PFSK-1 (cell line): ENCODE results near the gene ITGAE.

ENCODE experiments used
- FOXP2 ChIP-seq: optimal IDR thresholded peaks from 2 replicates; pipeline ENCODE3; 2011; ENCODE audit warnings: borderline replicate concordance, control low read depth, inconsistent platforms; ENCODE audit not compliant: insufficient read depth; ENCODE audit errors: extremely low read length, extremely low read depth
- POLR2AphosphoS5 ChIP-seq: IDR thresholded peaks from 2 replicates; pipeline ENCODE4 v1.6.1; 2012; ENCODE audit warnings: low read depth, mild to moderate bottlenecking, control low read depth, low read length, moderate library complexity
- REST ChIP-seq, 2 experiments: IDR thresholded peaks; 2 replicates each; pipeline versions ENCODE4 v1.6.1 to v1.8.0; 2011 to 2012; ENCODE audit warnings: low read depth in 2 of 2, low read length in 2 of 2, control low read depth in 1 of 2, inconsistent platforms in 1 of 2, mild to moderate bottlenecking in 1 of 2, moderate library complexity in 1 of 2; ENCODE audit not compliant: insufficient read depth in 1 of 2
- SIN3A ChIP-seq: IDR thresholded peaks from 2 replicates; pipeline ENCODE4 v1.6.1; 2012; ENCODE audit warnings: mild to moderate bottlenecking, low read length, moderate library complexity, borderline replicate concordance; ENCODE audit not compliant: insufficient read depth
- TAF1 ChIP-seq: IDR thresholded peaks from 2 replicates; pipeline ENCODE4 v1.6.1; 2012; ENCODE audit warnings: low read length, control low read depth, borderline replicate concordance; ENCODE audit not compliant: insufficient read depth

ITGAE gene

GRCh38 chr17:3688027-3688553, 112.9 kb downstream of the ITGAE start:
- TF ChIP-seq FOXP2 (no peak), TAF1 (no peak), SIN3A (no peak), POLR2AphosphoS5 (no peak), REST (IDR thresholded peaks at IDR 0.05; ENCODE audit: insufficient read depth in 1 of 2, low read depth in 2 of 2, low read length in 2 of 2) (no peak)

- no peak for TF ChIP-seq REST (IDR thresholded peaks at IDR 0.05; ENCODE audit: insufficient read depth in 1 of 2, low read depth in 2 of 2, low read length in 2 of 2)
- no peak for TF ChIP-seq POLR2AphosphoS5
- no peak for TF ChIP-seq SIN3A
- no peak for TF ChIP-seq FOXP2
- TF ChIP-seq TAF1: no peak
Observed at GRCh38 chr17:3685174-3685573, 115.8 kb downstream of the ITGAE start.

- TF ChIP-seq TAF1: no peak
- TF ChIP-seq FOXP2: no peak
- TF ChIP-seq POLR2AphosphoS5: no peak
- no peak for TF ChIP-seq SIN3A
- no peak for TF ChIP-seq REST (IDR thresholded peaks at IDR 0.05; ENCODE audit: insufficient read depth in 1 of 2, low read depth in 2 of 2, low read length in 2 of 2)
Observed at GRCh38 chr17:3683054-3683511, 117.9 kb downstream of the ITGAE start.

- TF ChIP-seq SIN3A (no peak), TAF1 (no peak), FOXP2 (no peak), REST (IDR thresholded peaks at IDR 0.05; ENCODE audit: insufficient read depth in 1 of 2, low read depth in 2 of 2, low read length in 2 of 2) (no peak), POLR2AphosphoS5 (no peak)
Observed at GRCh38 chr17:3682033-3682432, 119.0 kb downstream of the ITGAE start.
